GM12892 (cell line): ENCODE results near the gene MZT2A.
"Not testable (repeated sequence)": the region's sequence is repeated elsewhere in the genome, so short reads cannot be mapped to it uniquely, and the experiment has no call there.

Experiments used
- POLR2A ChIP-seq: IDR thresholded peaks from 2 replicates; pipeline ENCODE4 v1.6.1; 2011; ENCODE audit warnings: low read depth, low read length, control low read depth
- POLR2AphosphoS5 ChIP-seq: IDR thresholded peaks from 2 replicates; pipeline ENCODE4 v1.6.1; 2011; ENCODE audit warnings: low read depth, low read length, control low read depth
- TAF1 ChIP-seq: IDR thresholded peaks from 2 replicates; pipeline ENCODE4 v1.6.1; 2011; ENCODE audit warnings: low read depth, mild to moderate bottlenecking, control low read depth, low read length, borderline replicate concordance

DNA sequence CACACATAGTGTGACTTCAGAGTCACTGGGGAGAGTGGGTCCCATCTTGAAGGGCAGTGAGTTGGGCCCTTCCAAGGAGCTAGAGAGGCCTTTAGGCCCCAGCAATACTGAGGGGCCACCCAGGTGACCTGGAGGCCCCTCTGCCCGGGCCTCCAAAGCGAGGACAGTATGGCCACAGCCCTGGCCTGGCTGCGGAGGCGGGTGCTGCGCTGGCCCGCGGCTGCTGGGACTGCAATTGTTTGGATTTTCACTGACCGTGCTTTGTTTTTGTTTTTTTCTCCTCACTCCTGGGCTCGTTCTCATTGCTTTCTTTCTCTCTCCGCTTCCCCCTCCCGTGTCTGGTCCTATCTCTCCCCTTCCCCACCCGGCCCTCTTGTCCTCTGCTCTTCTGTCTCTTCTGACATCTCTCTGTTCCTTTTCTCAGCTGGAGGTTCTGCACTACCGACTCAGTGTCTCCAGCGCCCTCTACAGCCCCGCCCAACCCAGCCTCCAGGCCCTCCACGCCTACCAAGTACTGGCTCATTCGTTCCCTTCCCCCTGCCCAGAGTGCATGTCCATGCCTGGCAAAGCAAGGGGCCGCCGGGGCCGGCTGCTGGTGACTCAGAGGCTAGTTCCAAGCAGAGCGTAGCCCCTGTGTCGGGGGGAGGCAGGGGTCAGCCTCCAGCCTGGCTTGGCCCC is 19.2 kb upstream of the MZT2A start:
- not testable (repeated sequence) for TF ChIP-seq POLR2AphosphoS5, POLR2A, TAF1
